GM21717 (cell line): Measurements from ENCODE around the gene CCDC40.

ENCODE experiments used
- ATAC-seq: cut with Tn5 transposase; IDR thresholded peaks from one replicate; pipeline ENCODE4 v1.9.1; 2021; ENCODE audit warnings: mild to moderate bottlenecking, moderate library complexity; ENCODE audit not compliant: unreplicated experiment

Gene CCDC40

DNA sequence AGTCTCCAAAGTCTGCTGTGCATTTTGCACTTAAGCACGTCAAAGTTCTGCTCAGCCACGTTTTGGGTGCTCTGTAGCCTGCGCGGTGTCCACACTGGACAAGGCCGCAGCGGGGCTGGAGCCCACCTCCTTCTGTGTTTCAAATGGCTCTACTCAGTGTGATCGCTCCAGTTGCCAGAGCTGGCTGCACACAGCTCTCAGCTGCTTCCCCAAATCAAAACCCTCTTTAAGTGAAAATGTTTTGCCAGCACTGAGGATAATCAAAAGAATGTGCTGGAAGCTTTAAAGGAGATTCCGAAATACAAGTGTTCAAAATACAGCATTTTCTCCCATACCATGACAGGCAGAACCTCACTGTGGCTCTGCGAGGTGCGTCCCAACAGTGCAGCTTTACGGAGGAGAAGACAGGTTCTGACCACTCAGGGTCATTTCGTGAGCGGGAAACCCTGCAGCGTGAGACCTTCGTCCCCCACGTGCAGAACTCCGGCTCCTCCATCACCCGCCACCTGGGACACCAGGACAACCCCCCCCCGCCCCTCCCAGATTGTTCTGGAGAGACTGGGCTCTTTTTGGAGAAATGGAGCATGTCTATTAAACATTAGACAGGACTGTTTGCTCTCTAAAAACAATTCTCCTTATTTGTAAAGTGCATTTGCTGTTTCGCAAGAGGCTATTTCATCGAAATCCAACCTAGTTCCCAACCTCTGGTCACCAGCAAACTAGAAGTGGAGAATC, 17.4 kb upstream of the CCDC40 start:
- no peak for ATAC-seq

DNA sequence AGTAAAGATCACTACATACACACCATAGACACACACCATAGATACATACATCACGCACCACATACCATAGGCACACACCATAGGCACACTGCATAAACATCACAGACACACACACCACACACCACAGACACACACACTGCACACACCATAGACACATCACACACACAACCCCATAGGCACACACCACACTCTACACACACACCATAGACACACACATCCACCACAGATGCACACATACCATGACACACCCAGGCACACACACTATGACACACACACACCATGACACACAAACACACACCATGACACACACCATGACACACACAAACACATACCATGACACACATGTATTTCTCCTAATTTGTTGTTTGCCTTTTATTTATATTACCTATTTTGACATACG, 14.8 kb upstream of the CCDC40 start:
- no peak for ATAC-seq

DNA sequence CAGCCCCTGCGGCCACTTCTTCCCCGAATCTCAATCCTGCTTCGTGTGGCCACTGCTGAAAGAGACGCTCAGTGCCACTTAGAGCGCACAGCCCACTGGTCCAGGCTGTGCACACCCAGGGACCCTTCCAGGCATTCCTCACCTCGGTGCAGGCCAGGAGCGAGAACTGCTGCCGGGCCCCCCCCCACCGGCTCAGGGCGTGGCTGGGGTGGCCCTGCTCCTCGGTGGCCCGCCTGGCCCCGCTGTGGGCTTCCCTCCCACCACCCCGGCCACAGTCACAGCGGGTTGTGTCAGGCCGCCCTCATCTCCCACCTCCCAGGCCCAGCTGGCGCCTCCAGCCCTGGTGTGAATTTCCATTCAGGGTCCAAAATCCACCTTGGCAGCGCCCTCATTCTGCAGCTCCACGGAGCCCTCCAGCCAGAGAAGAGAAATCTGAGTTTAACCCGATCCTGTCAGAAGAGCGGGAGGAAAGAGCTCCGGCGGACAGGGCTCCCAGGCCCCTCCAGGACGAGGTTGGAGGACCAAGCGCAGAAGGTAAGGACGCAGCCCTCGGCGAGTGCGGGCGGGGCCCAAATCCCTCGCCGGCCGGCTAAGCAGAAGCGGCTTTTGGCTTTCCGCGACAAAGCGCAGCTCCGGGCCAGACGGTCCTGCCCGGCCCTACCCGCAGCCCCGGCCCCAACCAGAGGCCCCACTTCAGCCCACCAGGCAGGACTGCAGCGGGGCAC, 12.8 kb upstream of the CCDC40 start:
- ATAC-seq, result no peak

DNA sequence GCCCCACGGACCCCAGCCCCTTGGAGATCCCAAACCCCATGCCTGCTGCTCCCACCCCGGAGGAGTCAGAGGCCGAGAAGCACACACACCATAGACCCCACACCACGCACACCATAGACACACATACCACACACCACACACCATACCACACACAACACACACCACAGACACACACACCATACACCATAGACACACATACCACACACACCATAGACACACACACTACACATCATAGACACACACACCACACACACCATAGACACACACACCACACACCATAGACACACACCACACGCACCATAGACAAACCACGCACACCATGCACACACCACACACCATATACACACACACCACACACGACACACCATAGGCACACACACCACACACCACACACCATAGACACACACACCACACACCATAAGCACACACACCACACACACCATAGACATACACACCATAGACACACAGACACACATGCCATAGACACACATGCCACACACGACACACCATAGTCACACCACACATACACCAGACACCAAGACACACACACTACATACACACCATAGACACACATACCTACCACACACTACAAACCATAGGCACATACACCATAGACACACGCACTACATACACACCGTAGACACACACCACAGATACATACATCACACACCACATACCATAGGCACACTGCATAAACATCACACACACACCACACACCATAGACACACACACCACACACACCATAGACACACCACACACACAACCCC, 12.1 kb upstream of the CCDC40 start:
- no peak for ATAC-seq

DNA sequence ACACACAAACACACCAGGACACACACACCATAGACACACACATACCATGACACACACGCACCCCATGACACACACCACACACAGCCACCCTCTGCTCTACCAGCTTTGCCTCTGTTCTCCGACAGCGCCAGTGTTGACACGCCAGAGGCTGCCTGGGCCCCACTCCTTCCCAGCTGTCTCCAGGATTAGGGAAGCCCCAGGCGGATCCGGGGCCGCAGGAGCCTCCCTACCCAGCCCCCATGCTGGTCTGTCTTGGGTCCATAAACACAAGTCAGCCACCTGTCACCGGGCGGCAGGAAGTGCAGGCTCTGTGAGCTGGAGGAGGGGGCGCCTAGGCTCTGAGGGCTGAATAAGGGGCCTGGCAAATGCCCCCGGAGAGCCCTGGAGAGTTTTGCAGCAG, 11.3 kb upstream of the CCDC40 start:
- ATAC-seq, result no peak

DNA sequence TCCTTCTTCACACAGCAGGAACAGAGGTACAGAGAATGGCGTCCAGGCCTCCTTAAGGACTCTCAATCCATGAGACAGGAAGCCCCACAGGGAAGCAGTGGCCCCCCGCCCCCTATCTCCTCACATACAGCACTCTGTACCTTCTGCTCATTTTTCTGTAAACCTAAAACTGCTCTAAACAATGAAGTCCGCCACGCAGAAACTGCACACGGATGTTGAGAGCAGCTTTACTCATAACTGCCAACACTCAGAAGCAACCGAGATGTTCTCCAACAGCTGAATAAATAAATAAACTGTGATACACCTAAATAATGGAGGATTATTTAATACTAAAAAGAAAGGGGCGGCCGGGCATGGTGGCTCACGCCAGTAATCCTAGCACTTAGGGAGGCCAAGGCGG, 10.6 kb upstream of the CCDC40 start:
- no peak for ATAC-seq

DNA sequence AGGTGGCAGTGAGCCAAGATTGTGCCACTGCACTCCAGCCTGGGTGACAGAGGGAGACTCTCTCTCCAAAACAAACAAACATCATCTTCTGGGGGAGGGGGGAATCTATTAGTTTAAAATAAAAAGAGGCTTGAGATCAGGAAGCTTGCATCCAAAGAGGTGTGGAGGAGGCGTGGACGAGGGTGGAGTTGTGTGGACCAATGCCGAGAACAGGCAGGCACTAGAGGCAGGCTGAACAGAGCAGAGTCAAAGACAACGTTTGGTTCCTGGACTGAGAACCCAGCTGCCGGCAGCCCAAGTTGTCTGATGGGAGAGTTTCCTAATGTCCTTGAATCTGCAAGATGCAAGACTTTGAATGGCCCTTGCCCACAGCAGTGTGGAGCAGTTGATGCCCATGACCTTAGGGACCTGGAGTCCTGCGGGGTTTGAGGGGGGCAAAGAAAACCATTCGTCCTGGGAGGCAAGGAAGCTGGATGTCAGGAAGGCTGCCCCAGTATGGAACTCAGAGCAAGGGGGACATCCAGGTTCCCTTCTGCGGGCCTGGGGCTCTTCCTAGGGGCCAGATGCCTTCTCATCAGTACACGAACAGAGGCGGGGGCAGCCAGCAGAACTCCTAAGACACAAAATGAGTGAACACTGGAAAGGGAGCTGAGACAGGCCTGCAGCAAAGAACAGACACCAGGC, 9.9 kb upstream of the CCDC40 start:
- no peak for ATAC-seq

DNA sequence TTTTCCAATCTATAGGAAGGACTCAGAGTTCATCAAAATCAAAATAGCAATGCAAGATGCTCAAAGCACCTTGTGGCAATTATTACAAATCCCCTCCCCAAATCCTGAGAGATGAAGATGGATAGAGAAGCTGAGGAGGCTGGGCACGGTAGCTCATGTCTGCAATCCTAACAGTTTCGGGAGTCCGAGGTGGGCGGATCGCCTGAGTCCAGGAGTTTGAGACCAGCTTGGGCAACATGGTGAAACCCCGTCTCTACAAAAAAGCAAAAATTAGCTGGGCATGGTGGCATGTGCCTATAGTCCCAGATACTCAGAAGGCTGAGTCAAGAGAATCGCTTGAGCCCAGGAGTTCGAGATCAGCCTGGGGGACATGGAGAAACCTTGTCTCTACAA, 9.4 kb upstream of the CCDC40 start:
- no peak for ATAC-seq

DNA sequence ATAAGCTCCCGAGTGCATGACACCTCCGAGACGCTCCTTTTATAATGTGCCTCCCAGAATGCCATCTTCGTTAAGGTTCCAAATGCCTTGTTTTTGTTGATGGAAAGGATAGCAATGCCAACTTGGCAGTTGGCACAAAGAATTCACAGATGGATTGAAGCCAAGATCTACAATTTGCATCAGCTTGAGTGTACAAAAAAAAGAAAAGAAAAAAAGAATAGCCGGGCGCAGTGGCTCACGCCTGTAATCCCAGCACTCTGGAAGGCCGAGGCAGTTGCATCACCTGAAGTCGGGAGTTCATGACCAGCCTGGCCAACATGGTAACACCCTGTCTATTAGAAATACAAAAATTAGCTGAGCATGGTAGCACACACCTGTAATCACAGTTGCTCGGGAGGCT, 8.4 kb upstream of the CCDC40 start:
- no peak for ATAC-seq

DNA sequence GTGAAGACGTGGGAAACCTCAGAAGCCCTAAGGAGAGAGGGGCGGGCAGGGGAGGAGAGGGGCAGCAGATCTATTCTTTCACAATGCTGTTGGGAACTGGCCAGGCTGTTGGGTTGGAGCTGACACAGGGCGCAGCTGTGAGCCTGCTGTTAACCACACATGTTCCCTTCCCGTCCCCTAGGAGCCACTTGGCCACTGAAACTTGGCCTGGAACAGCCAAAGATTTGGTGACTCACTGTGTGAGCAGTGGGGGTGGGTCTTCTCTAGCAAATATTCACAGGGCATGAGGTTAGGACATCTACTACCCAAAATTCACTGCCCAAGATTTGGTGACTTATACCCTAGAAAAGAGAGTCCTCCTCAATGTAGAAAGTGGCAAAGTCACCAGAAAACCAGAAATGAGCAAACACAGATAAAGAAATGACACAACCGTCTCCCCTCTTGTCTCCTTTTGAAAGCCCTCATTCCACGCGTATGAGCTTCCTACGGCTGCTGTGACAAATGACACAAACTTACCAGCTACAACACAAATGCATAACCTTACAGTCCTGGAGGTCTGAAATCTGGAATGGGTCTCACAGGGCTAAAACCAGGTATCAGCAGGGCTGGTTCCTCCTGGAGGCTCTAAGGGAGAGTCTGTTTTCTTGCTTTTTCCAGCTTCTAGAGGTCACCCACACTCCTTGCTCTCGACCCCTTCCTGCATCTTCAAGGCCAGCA, 7.0 kb upstream of the CCDC40 start:
- ATAC-seq, result no peak

DNA sequence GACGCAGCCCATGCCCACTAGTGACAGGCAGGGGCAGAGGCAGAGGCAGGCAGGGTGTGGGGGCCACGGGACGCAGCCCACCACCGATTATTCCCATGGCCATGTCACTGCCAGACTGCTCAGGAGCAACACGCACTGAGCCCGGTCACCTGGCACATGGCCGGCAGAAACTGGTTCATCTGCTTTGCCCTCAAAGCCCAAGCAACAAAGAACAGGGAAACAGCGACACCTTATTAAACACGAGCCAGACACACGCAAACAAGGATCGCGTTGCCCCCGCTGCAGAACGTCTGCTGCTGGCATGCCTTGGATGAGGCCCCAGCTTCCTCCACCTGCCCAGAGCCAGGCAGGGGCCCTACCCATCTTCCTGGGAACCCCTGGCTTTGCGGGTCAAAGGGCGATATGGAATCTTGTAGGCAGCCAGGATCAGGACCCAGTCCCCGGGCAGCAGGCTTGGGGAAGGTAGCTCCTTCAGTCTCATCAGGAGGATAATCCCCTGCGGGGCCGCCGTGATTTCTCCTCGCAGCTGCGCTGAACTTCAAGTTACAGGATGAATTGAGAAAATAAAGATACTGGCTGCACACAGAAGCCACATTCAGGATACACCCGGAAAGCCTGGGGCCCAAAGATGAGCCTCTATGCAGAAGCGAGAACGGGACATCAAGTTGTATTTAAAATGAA, 5.6 kb upstream of the CCDC40 start:
- no peak for ATAC-seq

DNA sequence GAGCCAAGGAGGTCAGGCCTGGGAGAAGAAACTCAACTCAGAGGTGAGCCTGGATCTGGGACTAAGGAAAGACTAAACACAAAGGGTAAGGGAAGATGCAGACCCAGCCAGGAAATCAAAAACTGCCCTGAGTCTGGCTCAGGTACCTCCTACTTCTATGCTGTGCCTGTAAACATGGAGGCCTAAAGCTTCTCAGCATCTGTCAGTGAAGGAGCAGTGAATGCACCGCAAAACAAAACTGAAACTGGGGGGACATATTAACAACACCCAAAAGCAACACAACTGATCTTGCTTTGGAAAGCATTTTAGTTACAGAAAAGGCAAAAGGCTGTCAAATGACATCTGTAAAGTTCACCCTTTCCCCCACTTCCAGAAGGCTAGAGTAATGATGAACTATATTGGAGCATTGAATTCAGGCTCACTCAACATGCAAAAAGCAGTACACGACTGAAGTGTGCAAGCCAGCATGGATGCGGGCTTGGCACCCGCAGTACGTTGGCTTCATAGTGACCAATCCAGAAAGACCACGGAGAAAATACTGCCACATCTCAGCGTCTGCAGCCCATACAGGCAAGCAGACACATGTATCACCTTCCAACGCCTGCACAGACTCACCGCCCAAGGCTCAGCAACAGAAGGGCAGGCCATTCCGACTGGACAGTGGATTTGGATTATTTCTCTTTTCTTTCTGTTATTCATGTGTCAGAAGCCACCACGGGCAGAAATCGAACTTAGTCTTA, 4.6 kb upstream of the CCDC40 start:
- ATAC-seq, result no peak

DNA sequence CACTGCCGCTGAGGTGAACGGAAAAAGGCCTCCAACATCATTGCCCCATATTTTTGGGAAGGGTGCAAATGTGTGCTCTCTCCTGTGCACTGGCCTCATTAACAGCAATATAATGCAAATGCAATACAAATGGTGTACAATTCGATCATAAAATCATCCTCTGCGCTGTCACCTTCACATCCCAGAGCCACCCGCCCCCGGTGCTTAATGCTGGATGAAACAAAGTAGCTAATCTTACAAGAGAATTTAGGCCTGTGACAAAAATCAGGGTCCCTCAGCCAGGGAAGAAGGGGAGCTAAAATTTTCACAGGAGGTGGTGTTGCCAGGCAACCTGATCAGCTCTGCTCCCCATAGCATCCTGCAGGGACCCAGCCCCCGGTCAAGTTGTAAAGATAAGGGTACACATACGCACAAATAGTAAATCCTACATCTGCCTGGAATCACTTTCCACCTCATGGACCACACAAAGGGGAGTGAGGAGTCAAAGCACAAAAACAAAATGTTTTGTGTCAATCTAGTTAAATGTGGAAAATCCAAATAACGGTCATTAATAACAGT, 3.7 kb upstream of the CCDC40 start:
- no peak for ATAC-seq

DNA sequence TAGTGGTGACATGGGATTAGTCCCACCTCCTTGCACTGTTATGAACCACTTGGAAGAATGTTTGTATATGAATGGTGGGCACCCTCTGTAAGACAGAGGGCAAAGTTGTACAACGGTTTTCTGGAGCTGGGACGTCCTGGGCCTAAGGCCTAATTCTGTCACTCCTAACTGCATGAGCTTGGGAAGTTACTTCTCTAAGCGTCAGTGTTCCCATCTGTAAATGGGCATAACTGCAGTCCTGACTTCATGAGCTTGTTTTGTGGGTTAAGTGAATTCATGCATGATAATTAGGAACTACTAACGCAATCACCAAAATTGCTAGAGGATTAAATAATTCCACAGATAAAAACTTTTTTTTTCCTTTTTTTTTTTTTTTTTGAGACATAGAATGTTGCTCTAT, 2.6 kb upstream of the CCDC40 start:
- ATAC-seq, result no peak

DNA sequence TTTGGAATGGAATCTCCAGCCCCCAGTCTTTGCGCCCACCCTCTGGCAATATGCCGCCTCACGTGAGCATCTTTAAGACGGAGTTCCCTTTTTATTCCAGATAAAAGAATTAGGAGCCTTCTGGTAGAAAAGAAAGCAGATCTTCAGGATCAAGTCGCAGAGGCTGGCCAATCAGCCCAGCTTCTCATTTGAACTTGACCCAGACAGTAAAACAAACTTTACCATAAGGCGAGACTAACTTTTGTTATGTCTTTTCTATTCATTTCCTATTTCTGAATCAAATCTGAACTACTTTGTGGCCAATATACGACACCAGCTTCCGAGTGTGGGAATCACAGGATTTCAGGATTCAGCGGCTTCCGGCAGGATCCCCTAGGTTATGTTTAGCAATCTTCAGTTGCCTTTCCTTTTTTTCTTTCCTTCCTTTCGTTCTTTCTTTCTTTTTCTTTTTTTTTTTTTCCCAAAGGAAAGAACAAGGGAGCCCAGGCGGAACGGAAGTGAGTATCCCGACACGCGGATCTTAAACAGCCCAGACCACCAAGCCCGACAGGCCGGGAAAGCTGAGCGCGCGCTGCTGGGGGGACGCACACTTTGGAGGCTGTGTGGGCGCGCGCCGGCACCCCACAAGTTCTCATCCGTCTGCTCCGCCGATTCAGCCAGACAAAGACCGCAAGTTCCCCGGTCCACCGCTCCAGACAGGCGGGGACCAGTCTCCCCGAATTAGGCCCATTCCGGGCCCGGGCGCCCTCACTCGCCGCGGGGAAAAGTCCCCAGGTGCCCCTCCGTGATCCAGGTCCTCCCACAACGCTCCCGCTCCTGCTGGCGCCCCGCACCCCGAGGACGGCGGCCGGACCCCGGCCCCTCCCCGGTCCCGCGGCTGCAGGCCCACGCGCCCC, 1.4 kb upstream of the CCDC40 start:
- ATAC-seq, result no peak

DNA sequence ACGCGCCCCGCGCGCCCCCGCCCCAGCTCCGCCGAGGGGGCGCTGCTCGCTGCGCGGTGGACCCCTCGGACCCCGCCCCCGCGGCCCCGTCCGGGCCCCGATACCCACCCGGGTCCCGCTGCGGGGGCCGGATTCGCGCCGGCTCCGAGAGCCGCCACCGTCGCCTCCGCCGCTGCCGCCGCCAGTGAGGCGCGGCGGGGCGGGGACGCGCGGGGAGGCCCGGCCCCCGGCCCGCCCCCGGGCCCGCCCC, 830 bp upstream of the CCDC40 start, which contains the start of gene TBC1D16:
TSS of gene TBC1D16 (minus strand) at position 186 of the 250 bp plus-strand sequence. CDS start 22,325 bp downstream, outside the sequence.
- ATAC-seq, result no peak

DNA sequence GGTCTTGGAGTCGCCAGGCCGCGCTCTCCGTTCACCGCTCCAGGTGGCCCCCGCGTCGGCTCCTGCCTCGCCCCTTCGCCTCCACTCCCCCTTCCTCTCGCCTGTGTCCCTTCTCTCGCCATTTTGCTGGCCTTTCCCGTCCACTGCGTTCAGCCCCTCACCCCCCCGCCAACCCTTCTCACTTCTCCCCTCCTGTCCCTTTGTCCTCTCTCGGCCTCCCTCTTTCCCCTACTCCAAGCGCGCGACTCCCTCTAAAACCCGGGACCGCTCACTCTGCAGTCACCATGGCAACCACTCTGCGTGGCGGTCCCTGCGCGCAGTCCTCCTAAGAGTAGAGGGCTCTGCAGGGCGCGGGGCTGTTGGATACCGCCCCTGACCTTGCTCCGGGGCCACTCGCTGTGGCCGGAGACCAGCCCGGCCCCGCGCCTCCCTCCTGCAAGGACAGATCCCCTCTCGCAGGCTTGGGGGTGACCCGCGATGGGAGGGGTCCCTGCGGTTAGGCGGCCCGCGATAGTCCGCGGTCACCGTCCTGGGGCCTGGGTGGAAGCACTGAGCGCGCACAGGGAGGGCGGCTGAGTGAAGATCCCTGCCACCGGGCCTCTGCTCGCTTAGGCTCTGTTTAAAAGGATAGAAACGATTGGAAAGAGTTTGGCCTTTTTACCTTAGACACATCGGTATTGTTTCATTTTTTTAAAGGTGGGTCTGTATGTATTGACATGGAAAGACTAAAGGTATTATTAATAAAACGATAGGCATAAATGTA, 454 bp downstream of the CCDC40 start:
- no peak for ATAC-seq

DNA sequence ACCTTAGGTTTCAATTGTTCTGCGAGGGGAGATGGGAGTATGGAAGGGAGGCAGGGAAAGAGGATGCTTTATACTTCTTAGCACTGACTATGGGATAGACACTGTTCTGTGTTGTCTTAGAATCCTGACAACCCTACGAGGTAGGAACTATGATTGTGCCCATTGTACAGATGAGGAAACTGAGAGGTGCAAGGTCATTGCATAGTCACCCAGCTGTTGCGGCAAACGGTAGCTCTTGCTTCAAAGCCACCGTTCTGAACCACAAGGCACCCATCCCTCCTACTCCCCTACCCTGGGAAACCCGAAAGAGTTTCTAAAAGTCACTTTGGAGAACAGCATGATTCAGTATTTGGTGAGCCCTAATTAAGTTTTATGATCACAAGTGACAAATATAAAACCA, 7.5 kb downstream of the CCDC40 start:
- ATAC-seq, result no peak
